ENCODE results near the gene ST8SIA2. TPM values are rescaled to one million over a fixed set of nuclear protein-coding genes. Genes with fewer than 3 reads are reported as not detected.

ST8SIA2 gene
- total and polyA plus RNA-seq, 2 donors (not counting 1 experiment from before 2014, with no cell fraction given): under 0.01 TPM; not detected in 1

GRCh38 chr15:92453607-92454006, 59.9 kb downstream of the ST8SIA2 start:
- Histone ChIP-seq H3K4me2 (ENCODE audit: extremely low read depth, insufficient read depth, low read length) (no peak overlapping the region), H2AFZ (ENCODE audit: low read length) (no peak overlapping the region), H3K4me1 (ENCODE audit: control insufficient read depth, extremely low read depth, insufficient read depth, low read length) (no peaks in the 10 kb centered on the region), H3K27me3 (ENCODE audit: control insufficient read depth, insufficient read depth, low read length) (no peaks in the 10 kb centered on the region), H3K9ac (ENCODE audit: insufficient read depth, low read length) (no peak overlapping the region), H4K20me1 (ENCODE audit: control insufficient read depth, extremely low read depth, insufficient read depth, low read length) (no peaks in the 10 kb centered on the region), H3K36me3 (ENCODE audit: control insufficient read depth, insufficient read depth, low read length) (no peaks in the 10 kb centered on the region), H3K27ac (ENCODE audit: insufficient read depth, low read length) (no peak overlapping the region), H3K79me2 (ENCODE audit: control insufficient read depth, insufficient read depth, low read length) (no peaks in the 10 kb centered on the region), H3K9me3 (ENCODE audit: control insufficient read depth, insufficient read depth, low read depth, low read length) (no peaks in the 10 kb centered on the region), H3K4me3 (replicated peaks in 1 of 4; ENCODE audit: control extremely low read depth in 1 of 4, insufficient read depth in 1 of 4, low read depth in 3 of 4, low read length in 4 of 4) (no peak overlapping the region)
- TF ChIP-seq EZH2 (IDR thresholded peaks at IDR 0.05; ENCODE audit: low read length, missing control alignments): no peak
- no peak for TF ChIP-seq CTCF (conservative IDR thresholded peaks at IDR 0.05 in 1 of 2, IDR thresholded peaks at IDR 0.05 in 1 of 2; ENCODE audit: low read depth in 1 of 2, low read length in 2 of 2)
- no peak for DNase-seq (ENCODE audit: low read depth in 2 of 2)

- no peak for DNase-seq (ENCODE audit: low read depth in 2 of 2)
- no peaks in the 10 kb centered on the region for H4K20me1 ChIP-seq (ENCODE audit: control insufficient read depth, extremely low read depth, insufficient read depth, low read length)
- no peaks in the 10 kb centered on the region for H3K4me1 ChIP-seq (ENCODE audit: control insufficient read depth, extremely low read depth, insufficient read depth, low read length)
- H3K36me3 ChIP-seq (ENCODE audit: control insufficient read depth, insufficient read depth, low read length): no peaks in the 10 kb centered on the region
- no peaks in the 10 kb centered on the region for H3K79me2 ChIP-seq (ENCODE audit: control insufficient read depth, insufficient read depth, low read length)
- no peak overlapping the region for H3K9ac ChIP-seq (ENCODE audit: insufficient read depth, low read length)
- TF ChIP-seq CTCF (conservative IDR thresholded peaks at IDR 0.05 in 1 of 2, IDR thresholded peaks at IDR 0.05 in 1 of 2; ENCODE audit: low read depth in 1 of 2, low read length in 2 of 2): no peak
- no peak for TF ChIP-seq EZH2 (IDR thresholded peaks at IDR 0.05; ENCODE audit: low read length, missing control alignments)
- H3K9me3 ChIP-seq (ENCODE audit: control insufficient read depth, insufficient read depth, low read depth, low read length): no peaks in the 10 kb centered on the region
- H3K27me3 ChIP-seq (ENCODE audit: control insufficient read depth, insufficient read depth, low read length): no peaks in the 10 kb centered on the region
- no peak overlapping the region for H2AFZ ChIP-seq (ENCODE audit: low read length)
- no peak overlapping the region for H3K4me3 ChIP-seq (replicated peaks in 1 of 4; ENCODE audit: control extremely low read depth in 1 of 4, insufficient read depth in 1 of 4, low read depth in 3 of 4, low read length in 4 of 4)
- H3K4me2 ChIP-seq (ENCODE audit: extremely low read depth, insufficient read depth, low read length): no peak overlapping the region
- no peak overlapping the region for H3K27ac ChIP-seq (ENCODE audit: insufficient read depth, low read length)
Observed at GRCh38 chr15:92454555-92455105, 60.9 kb downstream of the ST8SIA2 start.

- no peaks in the 10 kb centered on the region for H3K4me1 ChIP-seq (ENCODE audit: control insufficient read depth, extremely low read depth, insufficient read depth, low read length)
- no peak overlapping the region for H3K27ac ChIP-seq (ENCODE audit: insufficient read depth, low read length)
- no peak overlapping the region for H3K4me2 ChIP-seq (ENCODE audit: extremely low read depth, insufficient read depth, low read length)
- no peaks in the 10 kb centered on the region for H3K27me3 ChIP-seq (ENCODE audit: control insufficient read depth, insufficient read depth, low read length)
- TF ChIP-seq CTCF (conservative IDR thresholded peaks at IDR 0.05 in 1 of 2, IDR thresholded peaks at IDR 0.05 in 1 of 2; ENCODE audit: low read depth in 1 of 2, low read length in 2 of 2) (no peak), EZH2 (IDR thresholded peaks at IDR 0.05; ENCODE audit: low read length, missing control alignments) (no peak)
- no peaks in the 10 kb centered on the region for H3K79me2 ChIP-seq (ENCODE audit: control insufficient read depth, insufficient read depth, low read length)
- H3K36me3 ChIP-seq (ENCODE audit: control insufficient read depth, insufficient read depth, low read length): no peaks in the 10 kb centered on the region
- no peaks in the 10 kb centered on the region for H4K20me1 ChIP-seq (ENCODE audit: control insufficient read depth, extremely low read depth, insufficient read depth, low read length)
- H3K9me3 ChIP-seq (ENCODE audit: control insufficient read depth, insufficient read depth, low read depth, low read length): no peaks in the 10 kb centered on the region
- no peak for DNase-seq (ENCODE audit: low read depth in 2 of 2)
- no peak overlapping the region for H3K9ac ChIP-seq (ENCODE audit: insufficient read depth, low read length)
- H3K4me3 ChIP-seq (replicated peaks in 1 of 4; ENCODE audit: control extremely low read depth in 1 of 4, insufficient read depth in 1 of 4, low read depth in 3 of 4, low read length in 4 of 4): no peak overlapping the region
- H2AFZ ChIP-seq (ENCODE audit: low read length): no peak overlapping the region
Observed at GRCh38 chr15:92455271-92455670, 61.6 kb downstream of the ST8SIA2 start.

All from fibroblast of lung (primary cell).